NCI-H2171 treated with DMSO at 0.1 percent for 48 hours (cell line): ENCODE measurements around the gene SRP68.
"Not testable (repeated sequence)": the region's sequence is repeated elsewhere in the genome, so short reads cannot be mapped to it uniquely, and the experiment has no call there.

Source experiments
- DNase-seq: peaks from one replicate; lab custom pipeline; 2025; lab: John Stamatoyannopoulos, UW

Gene SRP68

DNA sequence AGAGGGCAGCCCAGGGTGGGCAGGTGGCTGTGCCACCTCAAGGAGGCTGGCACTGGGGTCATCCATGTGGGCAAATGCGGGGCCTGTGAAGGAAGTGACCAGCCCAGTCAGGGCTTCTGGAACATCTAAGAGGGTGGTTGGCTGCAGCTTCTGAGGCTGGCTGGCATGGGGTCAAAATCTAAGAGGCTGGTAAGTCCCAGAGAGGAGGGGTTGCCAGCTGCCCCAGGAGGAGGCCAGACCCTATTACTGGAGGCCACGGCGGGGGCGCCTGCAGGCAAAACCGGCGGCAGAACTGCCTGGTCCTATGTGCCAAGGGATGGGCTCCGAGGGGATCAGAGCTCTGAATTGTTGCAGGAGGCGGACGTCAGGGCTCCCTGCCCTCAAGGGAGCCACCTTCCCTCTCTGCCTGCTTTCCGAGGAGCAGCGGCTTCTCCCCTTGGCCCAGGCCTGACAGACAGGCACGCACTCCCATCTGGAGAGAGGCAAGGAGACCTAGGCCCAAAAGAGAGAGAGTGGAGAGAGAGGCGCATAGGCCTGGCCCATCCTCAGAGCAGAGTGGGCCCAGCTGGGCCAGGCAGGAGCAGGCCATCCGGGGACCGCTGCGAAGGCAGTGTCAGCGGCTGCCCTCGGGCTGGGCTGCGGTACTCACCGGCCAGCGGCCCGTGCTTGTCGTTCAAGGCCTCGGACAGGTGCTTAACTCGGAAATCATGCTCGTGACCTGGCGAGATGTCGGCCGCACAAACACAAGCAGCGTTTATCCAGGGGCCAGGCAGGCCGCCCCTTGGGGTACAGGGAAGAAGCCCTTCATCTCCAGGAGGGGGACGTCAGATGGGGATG lies 17.6 kb upstream of the SRP68 start:
- no peak for DNase-seq

GRCh38 chr17:76088868-76089576 lies 16.7 kb upstream of the SRP68 start:
- DNase-seq: no peak

- DNase-seq: no peak
Observed at GRCh38 chr17:76088041-76088867, 15.9 kb upstream of the SRP68 start.

DNA sequence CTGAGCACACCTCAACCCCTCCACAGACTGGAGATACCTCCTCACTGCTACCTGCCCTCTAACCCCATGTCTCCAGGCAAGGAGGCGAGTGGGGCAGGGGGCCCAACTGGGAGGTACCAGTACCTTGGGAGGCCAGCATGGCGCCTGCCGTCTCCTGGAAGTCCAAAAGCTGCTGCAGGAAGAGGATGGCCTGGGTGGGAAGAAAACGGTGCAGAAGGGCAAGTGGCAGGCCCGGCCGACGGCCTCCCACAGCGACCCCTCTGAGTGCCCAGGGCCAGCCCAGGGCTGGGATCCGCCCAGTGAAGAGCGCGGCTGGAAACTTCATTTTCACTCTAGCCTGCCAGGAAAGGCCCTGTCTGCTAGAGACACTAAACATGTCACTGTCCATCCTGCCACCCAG lies 15.2 kb upstream of the SRP68 start:
- no peak for DNase-seq

- no peak for DNase-seq
Observed at GRCh38 chr17:76086384-76086783, 14.1 kb upstream of the SRP68 start.

DNA sequence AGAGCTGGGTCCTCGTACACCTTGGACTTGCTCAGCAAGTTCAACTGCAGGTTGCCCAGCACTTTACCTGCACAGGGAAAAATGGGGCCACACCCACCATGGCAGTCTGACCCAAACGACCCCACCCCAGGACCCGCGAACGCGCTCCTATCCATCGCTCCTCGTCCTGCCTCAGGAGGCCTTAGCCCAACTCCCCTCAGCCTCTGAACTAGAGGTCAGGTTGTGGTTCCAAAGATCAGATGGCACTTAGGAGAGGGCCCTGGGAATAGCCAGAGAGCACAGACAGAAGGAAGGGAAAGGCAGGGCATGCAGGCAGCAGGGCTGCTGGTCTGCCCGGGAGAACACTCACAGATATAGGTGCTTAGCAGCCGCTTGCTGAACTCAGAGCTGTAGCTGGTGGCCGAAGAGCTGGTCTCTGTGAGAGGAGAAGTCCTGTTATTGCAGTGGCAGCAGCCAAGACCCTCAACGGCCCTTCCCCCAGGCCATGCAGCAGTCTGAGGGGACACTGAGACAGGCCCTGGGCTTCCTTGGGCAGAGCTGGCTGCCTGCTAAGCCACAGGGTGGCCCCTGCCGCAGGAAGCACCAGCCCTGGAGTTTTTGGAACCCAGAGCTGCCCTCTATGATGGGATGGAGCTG lies 13.5 kb upstream of the SRP68 start:
- DNase-seq: no peak

- no peak for DNase-seq
Observed at GRCh38 chr17:76085066-76085730, 12.9 kb upstream of the SRP68 start.

DNA sequence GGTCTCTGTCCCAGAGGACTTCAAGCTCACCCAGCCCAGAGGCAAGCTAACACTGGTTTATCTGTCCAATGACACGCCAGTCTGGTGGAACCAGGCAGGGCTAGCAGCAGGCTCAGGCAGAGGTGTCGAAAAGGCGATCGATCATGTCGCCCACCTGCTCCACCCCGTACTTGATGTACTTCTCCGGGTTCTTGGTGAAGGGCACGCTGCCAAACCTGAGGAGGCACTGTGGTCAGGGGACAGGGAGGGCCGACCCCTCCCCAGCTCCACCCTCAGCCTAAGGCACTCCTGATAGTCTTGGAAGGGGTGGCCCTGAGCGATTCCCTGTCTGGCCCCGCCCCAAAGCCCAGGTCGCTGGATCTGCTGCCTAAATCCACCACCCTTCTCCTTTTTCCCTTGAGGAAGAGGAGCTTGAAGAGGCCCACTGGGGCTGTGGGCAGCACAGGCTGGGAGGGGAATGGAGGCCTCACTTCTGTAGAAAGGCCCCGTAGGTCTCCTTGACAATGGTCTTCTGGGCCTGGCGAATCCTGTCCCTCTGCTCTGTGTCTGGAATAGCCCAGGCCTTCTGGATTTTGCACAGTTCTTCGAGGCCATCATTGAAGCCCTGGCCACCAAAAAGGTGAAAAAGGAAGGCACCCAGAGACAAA lies 11.3 kb upstream of the SRP68 start:
- DNase-seq: no peak

DNA sequence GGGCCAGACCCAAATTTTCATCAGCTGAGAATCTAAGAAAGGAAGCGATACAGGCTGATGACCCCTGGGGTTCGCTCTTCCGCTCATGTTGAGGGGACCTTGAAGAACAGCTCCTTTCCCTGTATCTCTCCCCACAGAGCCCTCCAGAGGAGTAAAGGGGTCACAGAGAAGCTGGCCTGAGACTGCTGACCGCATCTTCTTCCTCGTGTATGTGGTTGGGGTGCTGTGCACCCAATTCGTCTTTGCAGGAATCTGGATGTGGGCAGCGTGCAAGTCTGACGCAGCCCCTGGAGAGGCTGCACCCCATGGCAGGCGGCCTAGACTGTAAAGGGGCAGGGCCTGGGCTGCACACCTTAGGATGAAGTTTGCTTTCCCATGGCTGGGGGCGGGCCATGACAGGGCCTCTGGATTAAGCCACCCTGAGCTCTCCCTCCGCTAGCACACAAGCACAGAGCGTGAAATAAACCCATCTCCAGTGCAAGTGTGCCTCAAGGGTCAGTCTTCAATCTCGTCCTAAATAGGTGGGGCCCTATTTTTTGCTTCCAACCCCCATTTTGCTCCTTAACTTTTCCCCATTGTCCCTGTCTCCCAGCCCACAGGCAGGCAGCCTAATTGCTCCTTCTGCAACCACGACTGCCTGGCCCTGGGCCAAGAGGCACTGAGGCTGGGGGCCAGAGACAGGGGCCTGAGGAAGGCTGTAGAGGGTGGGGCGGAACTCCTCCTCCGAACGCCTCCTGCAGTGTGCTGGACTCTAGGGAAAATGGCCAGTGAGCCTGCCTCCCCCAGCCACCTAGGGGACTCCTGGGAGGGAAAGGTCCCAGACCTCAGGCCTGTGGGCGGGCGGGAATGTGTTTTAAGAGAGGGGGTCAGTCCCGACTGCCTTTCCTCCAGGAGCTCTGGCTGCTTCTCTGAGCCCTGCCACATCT lies 10.3 kb upstream of the SRP68 start:
- no peak for DNase-seq

- no peak for DNase-seq
Observed at GRCh38 chr17:76081295-76082210, 9.2 kb upstream of the SRP68 start.

- no peak for DNase-seq
Observed at GRCh38 chr17:76080768-76081287, 8.5 kb upstream of the SRP68 start.

DNA sequence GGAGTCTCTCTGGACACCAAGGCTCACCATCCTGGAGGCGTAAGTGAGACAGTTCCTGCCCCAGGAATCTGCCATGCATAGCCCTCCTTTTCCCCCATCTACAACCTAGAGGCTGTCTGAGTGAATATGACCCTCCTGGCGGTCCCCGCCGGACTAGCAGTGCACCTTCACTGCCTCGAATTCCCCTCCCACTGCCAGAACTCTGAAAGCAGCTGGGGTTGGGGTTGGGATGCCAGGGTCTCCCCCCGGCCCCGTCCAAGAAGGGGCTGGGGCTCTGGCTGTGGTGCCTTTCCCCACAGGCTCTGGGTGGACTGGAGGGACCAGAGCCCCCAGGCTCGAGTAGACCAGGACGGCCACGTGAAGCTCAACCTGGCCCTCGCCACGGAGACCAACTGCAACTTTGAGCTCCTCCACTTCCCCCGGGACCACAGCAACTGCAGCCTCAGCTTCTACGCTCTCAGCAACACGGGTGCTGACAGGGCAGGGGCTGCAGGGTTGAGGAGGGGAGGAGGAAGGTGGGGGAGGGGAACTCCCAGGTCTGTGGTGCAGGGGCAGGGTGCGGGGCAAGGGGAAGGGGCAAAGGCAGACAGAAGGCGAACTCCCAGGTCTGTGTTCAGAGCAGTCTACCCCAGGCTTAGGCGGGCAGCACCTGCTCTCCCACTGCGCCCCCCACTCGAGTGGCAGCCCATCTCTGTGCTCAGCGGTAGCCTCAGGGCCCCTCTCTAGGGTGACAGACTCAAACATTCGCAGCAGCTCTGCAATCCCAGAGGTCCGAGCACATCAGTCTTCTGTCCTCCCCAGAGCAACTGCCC lies 7.8 kb upstream of the SRP68 start:
- peak; percentile 20 for DNase-seq

DNA sequence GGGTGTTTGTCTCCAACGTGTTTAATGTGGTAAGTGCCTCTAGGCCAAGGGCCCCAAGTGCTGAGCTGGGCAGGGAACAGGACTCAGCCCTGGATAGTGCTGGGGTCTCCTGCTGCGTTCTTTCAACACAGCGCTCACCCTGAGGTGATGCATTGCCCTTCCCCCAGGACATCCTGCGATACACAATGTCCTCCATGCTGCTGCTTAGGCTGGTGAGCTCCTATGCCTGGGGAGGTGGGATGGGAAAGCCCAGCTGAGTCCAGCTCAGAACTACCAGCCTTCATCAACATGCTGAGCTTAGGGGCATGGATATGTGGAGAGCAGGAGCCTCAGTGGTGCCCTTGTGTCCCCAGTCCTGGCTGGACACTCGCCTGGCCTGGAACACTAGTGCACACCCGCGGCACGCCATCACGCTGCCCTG lies 7.2 kb upstream of the SRP68 start:
- DNase-seq: no peak

DNA sequence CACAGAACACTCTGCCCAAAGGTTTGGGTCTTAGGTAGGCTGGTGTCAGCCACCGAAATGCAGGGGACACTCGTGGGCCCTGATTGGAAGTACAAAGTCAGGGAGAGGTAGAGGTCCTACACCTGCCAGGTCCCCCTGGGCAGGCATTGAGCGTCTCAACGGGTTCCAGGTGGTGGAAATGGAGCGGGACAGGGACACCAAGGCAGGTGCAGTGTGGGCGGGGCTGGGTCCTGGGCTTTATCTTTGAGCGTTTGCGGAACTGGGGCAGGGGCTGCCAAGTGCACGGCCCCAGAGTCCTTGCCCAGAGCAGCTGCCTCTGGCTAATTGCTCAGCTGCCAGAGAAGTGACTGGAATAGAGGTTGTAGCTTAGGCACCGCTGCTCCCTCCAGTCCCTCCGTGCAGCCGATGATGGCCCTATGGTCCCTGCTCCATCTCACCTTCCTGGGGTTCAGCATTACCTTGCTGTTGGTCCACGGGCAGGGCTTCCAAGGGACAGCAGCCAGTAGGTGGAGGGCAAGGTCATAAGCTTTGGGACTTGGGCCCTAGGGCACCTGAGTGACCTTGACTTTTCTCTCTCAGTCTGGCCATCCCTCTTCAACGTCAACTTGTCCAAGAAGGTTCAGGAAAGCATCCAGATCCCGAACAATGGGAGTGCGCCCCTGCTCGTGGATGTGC lies 6.7 kb upstream of the SRP68 start, which contains the start of gene ZACN:
Gene ZACN (plus strand): TSS at position 323 of the 675 bp plus-strand sequence. CDS start 83 bp downstream, at position 406.
- DNase-seq: no peak

- DNase-seq: not testable (repeated sequence)
Observed at GRCh38 chr17:76078370-76078769, 6.1 kb upstream of the SRP68 start.

DNA sequence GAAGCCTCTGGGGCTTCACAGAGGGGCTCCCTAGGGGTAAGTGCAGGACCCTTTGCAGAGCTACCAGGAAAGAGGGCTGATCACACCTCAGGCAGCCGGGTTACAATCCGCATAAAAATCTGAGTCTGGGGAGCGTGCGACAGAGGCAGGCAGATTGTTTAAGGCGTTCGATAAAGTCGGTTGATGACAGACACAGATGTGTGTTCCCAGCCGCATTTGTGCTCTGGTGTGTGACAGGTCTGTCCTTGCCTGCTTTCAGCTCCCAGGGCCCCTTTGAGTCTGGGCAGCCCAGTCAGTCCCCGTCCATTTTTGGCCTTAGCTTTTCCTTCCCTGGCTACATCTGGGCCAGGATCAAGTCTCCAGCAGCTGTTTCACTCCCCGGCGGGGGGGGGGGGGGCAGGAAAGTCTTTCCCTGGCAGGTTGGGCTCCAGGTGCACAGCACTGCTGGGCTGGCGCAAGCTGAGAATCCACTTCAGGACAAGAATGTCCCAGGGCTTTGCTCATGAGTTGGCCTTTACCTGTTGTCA lies 5.3 kb upstream of the SRP68 start:
- no peak for DNase-seq
